ENCODE data around the gene TNFRSF14.

GRCh38 chr1:2517966-2518365 is 38.2 kb upstream of the TNFRSF14 start:
- TF ChIP-seq EZH2 (IDR thresholded peaks at IDR 0.05; ENCODE audit: low read length, unreplicated experiment) (no peak), CTCF (conservative IDR thresholded peaks at IDR 0.05; ENCODE audit: low read depth, low read length) (no peak), EZH2phosphoT487 (IDR thresholded peaks at IDR 0.05; ENCODE audit: borderline replicate concordance, low read length) (no peak)

Data from PC-3 (cell line).